ENCODE measurements around the gene VRTN.

Gene VRTN

GRCh38 chr14:74404435-74404834 is 56.2 kb downstream of the VRTN start:
- H3K4me3 ChIP-seq (ENCODE audit: insufficient read depth, low read depth, low read length, poor library complexity, severe bottlenecking): no peak overlapping the region
- no peak for DNase-seq
- H3K36me3 ChIP-seq (ENCODE audit: control insufficient read depth, insufficient read depth, low read length): no peaks in the 10 kb centered on the region
- no peaks in the 10 kb centered on the region for H3K9me3 ChIP-seq (ENCODE audit: control insufficient read depth, low read length)
- H3K27ac ChIP-seq (ENCODE audit: insufficient read depth, low read length, poor library complexity, severe bottlenecking): no peak overlapping the region
- no peaks in the 10 kb centered on the region for H3K27me3 ChIP-seq (replicated peaks; ENCODE audit: control insufficient read depth, insufficient read depth, low read length, poor library complexity, severe bottlenecking)
- H3K4me1 ChIP-seq (ENCODE audit: control insufficient read depth, insufficient read depth, low read length, poor library complexity, severe bottlenecking): peaks cover 15% of the 10 kb centered on the region

DNA sequence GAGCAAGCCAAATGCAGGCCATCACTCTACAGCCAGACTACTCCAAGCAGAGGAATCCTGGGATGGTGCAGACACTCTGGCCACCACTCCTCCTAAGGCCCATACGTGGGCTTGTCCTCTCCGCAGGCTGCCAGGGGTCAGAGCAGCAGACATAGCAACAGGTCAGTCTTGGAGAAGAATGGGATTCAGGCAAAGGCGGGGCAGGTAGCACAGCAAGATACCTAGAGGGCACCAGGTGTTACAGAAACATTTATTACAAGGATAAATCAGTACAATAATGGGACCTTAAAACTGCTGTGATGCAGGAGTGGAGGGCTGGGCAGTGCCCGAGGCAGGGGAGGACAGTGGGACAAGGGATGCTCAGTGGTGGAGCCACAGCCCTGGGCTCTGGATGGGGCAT is 57.4 kb downstream of the VRTN start:
- peaks cover 15% of the 10 kb centered on the region for H3K4me1 ChIP-seq (ENCODE audit: control insufficient read depth, insufficient read depth, low read length, poor library complexity, severe bottlenecking)
- H3K27ac ChIP-seq (ENCODE audit: insufficient read depth, low read length, poor library complexity, severe bottlenecking): no peak overlapping the region
- no peak for DNase-seq
- H3K9me3 ChIP-seq (ENCODE audit: control insufficient read depth, low read length): no peaks in the 10 kb centered on the region
- H3K27me3 ChIP-seq (replicated peaks; ENCODE audit: control insufficient read depth, insufficient read depth, low read length, poor library complexity, severe bottlenecking): no peaks in the 10 kb centered on the region
- H3K4me3 ChIP-seq (ENCODE audit: insufficient read depth, low read depth, low read length, poor library complexity, severe bottlenecking): no peak overlapping the region
- no peaks in the 10 kb centered on the region for H3K36me3 ChIP-seq (ENCODE audit: control insufficient read depth, insufficient read depth, low read length)

- H3K27ac ChIP-seq (ENCODE audit: insufficient read depth, low read length, poor library complexity, severe bottlenecking): no peak overlapping the region
- H3K27me3 ChIP-seq (replicated peaks; ENCODE audit: control insufficient read depth, insufficient read depth, low read length, poor library complexity, severe bottlenecking): no peaks in the 10 kb centered on the region
- peaks cover 3% of the 10 kb centered on the region for H3K4me1 ChIP-seq (ENCODE audit: control insufficient read depth, insufficient read depth, low read length, poor library complexity, severe bottlenecking)
- no peak overlapping the region for H3K4me3 ChIP-seq (ENCODE audit: insufficient read depth, low read depth, low read length, poor library complexity, severe bottlenecking)
- no peaks in the 10 kb centered on the region for H3K9me3 ChIP-seq (ENCODE audit: control insufficient read depth, low read length)
- no peak for DNase-seq
- H3K36me3 ChIP-seq (ENCODE audit: control insufficient read depth, insufficient read depth, low read length): no peaks in the 10 kb centered on the region
Measured at GRCh38 chr14:74407021-74407800, 58.9 kb downstream of the VRTN start.

DNA sequence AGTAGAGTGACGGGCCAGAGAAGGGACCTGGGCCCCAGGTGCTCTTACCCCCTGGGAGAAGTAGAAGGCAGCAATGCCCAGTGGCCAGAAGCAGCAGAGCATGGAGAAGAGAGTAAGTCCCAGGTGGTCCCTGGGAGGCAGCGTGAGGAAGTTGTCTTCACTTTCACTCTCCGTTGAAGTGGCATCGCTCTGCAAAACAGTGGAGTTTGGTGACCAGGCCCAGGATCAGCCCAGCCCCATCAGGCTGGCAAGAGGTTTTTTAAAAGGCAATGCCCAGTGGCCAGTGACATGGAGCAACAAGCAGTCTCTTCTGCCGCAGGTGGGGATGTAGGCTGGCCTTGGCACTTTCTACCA is 59.5 kb downstream of the VRTN start:
- H3K4me1 ChIP-seq (ENCODE audit: control insufficient read depth, insufficient read depth, low read length, poor library complexity, severe bottlenecking): no peaks in the 10 kb centered on the region
- H3K27me3 ChIP-seq (replicated peaks; ENCODE audit: control insufficient read depth, insufficient read depth, low read length, poor library complexity, severe bottlenecking): no peaks in the 10 kb centered on the region
- H3K4me3 ChIP-seq (ENCODE audit: insufficient read depth, low read depth, low read length, poor library complexity, severe bottlenecking): no peak overlapping the region
- no peak overlapping the region for H3K27ac ChIP-seq (ENCODE audit: insufficient read depth, low read length, poor library complexity, severe bottlenecking)
- H3K9me3 ChIP-seq (ENCODE audit: control insufficient read depth, low read length): no peaks in the 10 kb centered on the region
- DNase-seq: no peak
- H3K36me3 ChIP-seq (ENCODE audit: control insufficient read depth, insufficient read depth, low read length): no peaks in the 10 kb centered on the region

GRCh38 chr14:74408870-74409269 is 60.6 kb downstream of the VRTN start:
- no peak for DNase-seq
- Histone ChIP-seq H3K4me3 (ENCODE audit: insufficient read depth, low read depth, low read length, poor library complexity, severe bottlenecking) (no peak overlapping the region), H3K4me1 (ENCODE audit: control insufficient read depth, insufficient read depth, low read length, poor library complexity, severe bottlenecking) (no peaks in the 10 kb centered on the region), H3K27me3 (replicated peaks; ENCODE audit: control insufficient read depth, insufficient read depth, low read length, poor library complexity, severe bottlenecking) (no peaks in the 10 kb centered on the region), H3K9me3 (ENCODE audit: control insufficient read depth, low read length) (no peaks in the 10 kb centered on the region), H3K27ac (ENCODE audit: insufficient read depth, low read length, poor library complexity, severe bottlenecking) (no peak overlapping the region), H3K36me3 (ENCODE audit: control insufficient read depth, insufficient read depth, low read length) (no peaks in the 10 kb centered on the region)

- H3K4me1 ChIP-seq (ENCODE audit: control insufficient read depth, insufficient read depth, low read length, poor library complexity, severe bottlenecking): no peaks in the 10 kb centered on the region
- H3K27ac ChIP-seq (ENCODE audit: insufficient read depth, low read length, poor library complexity, severe bottlenecking): no peak overlapping the region
- no peak overlapping the region for H3K4me3 ChIP-seq (ENCODE audit: insufficient read depth, low read depth, low read length, poor library complexity, severe bottlenecking)
- H3K36me3 ChIP-seq (ENCODE audit: control insufficient read depth, insufficient read depth, low read length): no peaks in the 10 kb centered on the region
- DNase-seq: no peak
- H3K27me3 ChIP-seq (replicated peaks; ENCODE audit: control insufficient read depth, insufficient read depth, low read length, poor library complexity, severe bottlenecking): no peaks in the 10 kb centered on the region
- no peaks in the 10 kb centered on the region for H3K9me3 ChIP-seq (ENCODE audit: control insufficient read depth, low read length)
Measured at GRCh38 chr14:74409441-74409840, 61.2 kb downstream of the VRTN start.
